Measurements from ENCODE around the gene ZNF646.

ZNF646 gene

GRCh38 chr16:31043898-31044481 lies 30.2 kb upstream of the ZNF646 start:
- Histone ChIP-seq H3K9ac (ENCODE audit: low read depth, low read length) (no peak overlapping the region), H3K27me3 (ENCODE audit: control insufficient read depth, insufficient read depth, low read length) (no peaks in the 10 kb centered on the region), H3K4me1 (ENCODE audit: control insufficient read depth, insufficient read depth, low read length) (no peaks in the 10 kb centered on the region), H3K9me3 (ENCODE audit: control insufficient read depth, insufficient read depth, low read length) (no peaks in the 10 kb centered on the region), H3K4me3 (ENCODE audit: low read depth, low read length) (no peak overlapping the region), H3K36me3 (ENCODE audit: control insufficient read depth, insufficient read depth, low read length) (peaks cover 4% of the 10 kb centered on the region)

- H3K4me3 ChIP-seq (ENCODE audit: low read depth, low read length), result no peak overlapping the region
- H3K4me1 ChIP-seq (ENCODE audit: control insufficient read depth, insufficient read depth, low read length), result no peaks in the 10 kb centered on the region
- H3K9ac ChIP-seq (ENCODE audit: low read depth, low read length), result no peak overlapping the region
- no peaks in the 10 kb centered on the region for H3K9me3 ChIP-seq (ENCODE audit: control insufficient read depth, insufficient read depth, low read length)
- H3K36me3 ChIP-seq (ENCODE audit: control insufficient read depth, insufficient read depth, low read length), result no peaks in the 10 kb centered on the region
- H3K27me3 ChIP-seq (ENCODE audit: control insufficient read depth, insufficient read depth, low read length), result no peaks in the 10 kb centered on the region
These were observed 23.8 kb upstream of the ZNF646 start for GRCh38 chr16:31050280-31051030.

- Histone ChIP-seq H3K36me3 (ENCODE audit: control insufficient read depth, insufficient read depth, low read length) (no peaks in the 10 kb centered on the region), H3K27me3 (ENCODE audit: control insufficient read depth, insufficient read depth, low read length) (no peaks in the 10 kb centered on the region), H3K4me3 (ENCODE audit: low read depth, low read length) (no peak overlapping the region), H3K9me3 (ENCODE audit: control insufficient read depth, insufficient read depth, low read length) (no peaks in the 10 kb centered on the region), H3K9ac (ENCODE audit: low read depth, low read length) (no peak overlapping the region), H3K4me1 (ENCODE audit: control insufficient read depth, insufficient read depth, low read length) (no peaks in the 10 kb centered on the region)
These were observed 22.1 kb upstream of the ZNF646 start for GRCh38 chr16:31052114-31052513.

GRCh38 chr16:31055613-31056012 lies 18.6 kb upstream of the ZNF646 start:
- Histone ChIP-seq H3K9me3 (ENCODE audit: control insufficient read depth, insufficient read depth, low read length) (no peaks in the 10 kb centered on the region), H3K36me3 (ENCODE audit: control insufficient read depth, insufficient read depth, low read length) (no peaks in the 10 kb centered on the region)

GRCh38 chr16:31061126-31061812 lies 13.0 kb upstream of the ZNF646 start:
- Histone ChIP-seq H3K4me3 (ENCODE audit: low read depth, low read length) (no peak overlapping the region), H3K4me1 (ENCODE audit: control insufficient read depth, insufficient read depth, low read length) (no peaks in the 10 kb centered on the region), H3K36me3 (ENCODE audit: control insufficient read depth, insufficient read depth, low read length) (peaks cover 17% of the 10 kb centered on the region), H3K27me3 (ENCODE audit: control insufficient read depth, insufficient read depth, low read length) (no peaks in the 10 kb centered on the region), H3K9ac (ENCODE audit: low read depth, low read length) (no peak overlapping the region), H3K9me3 (ENCODE audit: control insufficient read depth, insufficient read depth, low read length) (no peaks in the 10 kb centered on the region)

More at GRCh38 chr16:31055613-31056012, 18.6 kb upstream of the ZNF646 start:
- H3K4me1 ChIP-seq (ENCODE audit: control insufficient read depth, insufficient read depth, low read length), result no peaks in the 10 kb centered on the region
- H3K27me3 ChIP-seq (ENCODE audit: control insufficient read depth, insufficient read depth, low read length), result no peaks in the 10 kb centered on the region
- H3K9ac ChIP-seq (ENCODE audit: low read depth, low read length), result no peak overlapping the region
- H3K4me3 ChIP-seq (ENCODE audit: low read depth, low read length), result no peak overlapping the region

GRCh38 chr16:31061813-31062440 lies 12.3 kb upstream of the ZNF646 start:
- Histone ChIP-seq H3K9me3 (ENCODE audit: control insufficient read depth, insufficient read depth, low read length) (no peaks in the 10 kb centered on the region), H3K9ac (ENCODE audit: low read depth, low read length) (no peak overlapping the region), H3K4me1 (ENCODE audit: control insufficient read depth, insufficient read depth, low read length) (no peaks in the 10 kb centered on the region), H3K27me3 (ENCODE audit: control insufficient read depth, insufficient read depth, low read length) (no peaks in the 10 kb centered on the region), H3K4me3 (ENCODE audit: low read depth, low read length) (no peak overlapping the region), H3K36me3 (ENCODE audit: control insufficient read depth, insufficient read depth, low read length) (peaks cover 17% of the 10 kb centered on the region)

- Histone ChIP-seq H3K4me1 (ENCODE audit: control insufficient read depth, insufficient read depth, low read length) (no peaks in the 10 kb centered on the region), H3K9me3 (ENCODE audit: control insufficient read depth, insufficient read depth, low read length) (no peaks in the 10 kb centered on the region), H3K4me3 (ENCODE audit: low read depth, low read length) (no peak overlapping the region), H3K36me3 (ENCODE audit: control insufficient read depth, insufficient read depth, low read length) (peaks cover 17% of the 10 kb centered on the region), H3K9ac (ENCODE audit: low read depth, low read length) (no peak overlapping the region), H3K27me3 (ENCODE audit: control insufficient read depth, insufficient read depth, low read length) (no peaks in the 10 kb centered on the region)
These were observed 10.8 kb upstream of the ZNF646 start for GRCh38 chr16:31063495-31063842.

- no peak overlapping the region for H3K4me3 ChIP-seq (ENCODE audit: low read depth, low read length)
- no peak overlapping the region for H3K9ac ChIP-seq (ENCODE audit: low read depth, low read length)
- no peaks in the 10 kb centered on the region for H3K9me3 ChIP-seq (ENCODE audit: control insufficient read depth, insufficient read depth, low read length)
- no peaks in the 10 kb centered on the region for H3K4me1 ChIP-seq (ENCODE audit: control insufficient read depth, insufficient read depth, low read length)
- peaks cover 17% of the 10 kb centered on the region for H3K36me3 ChIP-seq (ENCODE audit: control insufficient read depth, insufficient read depth, low read length)
- H3K27me3 ChIP-seq (ENCODE audit: control insufficient read depth, insufficient read depth, low read length), result no peaks in the 10 kb centered on the region
These were observed 10.2 kb upstream of the ZNF646 start for GRCh38 chr16:31063843-31064611.

GRCh38 chr16:31064882-31065461 lies 9.2 kb upstream of the ZNF646 start:
- peaks cover 17% of the 10 kb centered on the region for H3K36me3 ChIP-seq (ENCODE audit: control insufficient read depth, insufficient read depth, low read length)
- H3K9ac ChIP-seq (ENCODE audit: low read depth, low read length), result no peak overlapping the region
- H3K27me3 ChIP-seq (ENCODE audit: control insufficient read depth, insufficient read depth, low read length), result no peaks in the 10 kb centered on the region
- H3K4me1 ChIP-seq (ENCODE audit: control insufficient read depth, insufficient read depth, low read length), result no peaks in the 10 kb centered on the region
- H3K4me3 ChIP-seq (ENCODE audit: low read depth, low read length), result no peak overlapping the region
- H3K9me3 ChIP-seq (ENCODE audit: control insufficient read depth, insufficient read depth, low read length), result no peaks in the 10 kb centered on the region

GRCh38 chr16:31067342-31067741 lies 6.9 kb upstream of the ZNF646 start:
- Histone ChIP-seq H3K27me3 (ENCODE audit: control insufficient read depth, insufficient read depth, low read length) (no peaks in the 10 kb centered on the region), H3K9ac (ENCODE audit: low read depth, low read length) (no peak overlapping the region), H3K4me1 (ENCODE audit: control insufficient read depth, insufficient read depth, low read length) (peaks cover 5% of the 10 kb centered on the region), H3K9me3 (ENCODE audit: control insufficient read depth, insufficient read depth, low read length) (no peaks in the 10 kb centered on the region), H3K36me3 (ENCODE audit: control insufficient read depth, insufficient read depth, low read length) (peaks cover 6% of the 10 kb centered on the region), H3K4me3 (ENCODE audit: low read depth, low read length) (no peak overlapping the region)

- Histone ChIP-seq H3K4me3 (ENCODE audit: low read depth, low read length) (peak overlapping the region; percentile 100), H3K27me3 (ENCODE audit: control insufficient read depth, insufficient read depth, low read length) (no peaks in the 10 kb centered on the region), H3K9me3 (ENCODE audit: control insufficient read depth, insufficient read depth, low read length) (no peaks in the 10 kb centered on the region), H3K36me3 (ENCODE audit: control insufficient read depth, insufficient read depth, low read length) (peaks cover 8% of the 10 kb centered on the region), H3K9ac (ENCODE audit: low read depth, low read length) (peak overlapping the region; percentile 84), H3K4me1 (ENCODE audit: control insufficient read depth, insufficient read depth, low read length) (peaks cover 5% of the 10 kb centered on the region)
These were observed 2.4 kb upstream of the ZNF646 start for GRCh38 chr16:31071861-31072260.
